Erythroblast (primary cell): ENCODE results near the gene AURKA.
A peak's percentile ranks its signal among the peaks of the same experiment; 100 is the strongest.

Experiments used
- GATA1 ChIP-seq: IDR thresholded peaks from 2 replicates; pipeline ENCODE4 v1.6.1; 2011; ENCODE audit warnings: low read depth, mild to moderate bottlenecking, control low read depth, low read length, moderate library complexity
- POLR2A ChIP-seq: IDR thresholded peaks from 2 replicates; pipeline ENCODE4 v1.6.1; 2011; ENCODE audit warnings: mild to moderate bottlenecking, low read length

GRCh38 chr20:56411759-56412472, 19.9 kb upstream of the AURKA start, which contains the start of gene CASS4:
- TF ChIP-seq POLR2A, result peak; percentile 64
- no peak for TF ChIP-seq GATA1
